Ovary (tissue), 3 donors: ENCODE measurements around the gene CAPZB.

Experiments
- POLR2A ChIP-seq: fragments of 450-650 bp; IDR thresholded peaks from one replicate; pipeline ENCODE4 v1.6.1; 2017; ENCODE audit warnings: antibody characterized with exemption, mild to moderate bottlenecking, moderate library complexity
- TF ChIP-seq, protein P1 (sequence below), 3 donors: fragments of 450-650 bp in 2 of 3; fragments of 200-600 bp in 1 of 3; IDR thresholded peaks; one replicate each; pipeline versions ENCODE4 v1.5.1 to v1.8.0; 2016 to 2022; ENCODE audit warnings: antibody characterized with exemption in 3 of 3, mild to moderate bottlenecking in 1 of 3
- donor health status: DM: no; HTN: no; CAD: no.

DNA sequence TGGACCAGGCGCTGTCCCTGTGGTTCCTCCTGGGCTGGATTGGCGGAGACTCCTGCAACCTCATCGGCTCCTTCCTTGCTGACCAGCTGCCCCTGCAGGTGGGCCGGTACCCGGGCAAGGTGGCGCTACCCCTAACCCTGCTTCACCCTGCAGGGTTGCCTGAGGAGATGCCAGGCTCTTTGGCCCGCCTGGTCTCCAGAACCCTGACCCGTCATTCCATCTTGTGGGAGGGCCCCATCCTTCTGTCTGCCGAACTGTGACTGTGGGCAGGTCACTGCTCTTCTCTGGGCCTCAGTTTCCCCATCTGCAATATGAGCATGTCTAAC is 160.7 kb downstream of the CAPZB start:
- no peak for TF ChIP-seq POLR2A
- TF ChIP-seq, protein P1, sequence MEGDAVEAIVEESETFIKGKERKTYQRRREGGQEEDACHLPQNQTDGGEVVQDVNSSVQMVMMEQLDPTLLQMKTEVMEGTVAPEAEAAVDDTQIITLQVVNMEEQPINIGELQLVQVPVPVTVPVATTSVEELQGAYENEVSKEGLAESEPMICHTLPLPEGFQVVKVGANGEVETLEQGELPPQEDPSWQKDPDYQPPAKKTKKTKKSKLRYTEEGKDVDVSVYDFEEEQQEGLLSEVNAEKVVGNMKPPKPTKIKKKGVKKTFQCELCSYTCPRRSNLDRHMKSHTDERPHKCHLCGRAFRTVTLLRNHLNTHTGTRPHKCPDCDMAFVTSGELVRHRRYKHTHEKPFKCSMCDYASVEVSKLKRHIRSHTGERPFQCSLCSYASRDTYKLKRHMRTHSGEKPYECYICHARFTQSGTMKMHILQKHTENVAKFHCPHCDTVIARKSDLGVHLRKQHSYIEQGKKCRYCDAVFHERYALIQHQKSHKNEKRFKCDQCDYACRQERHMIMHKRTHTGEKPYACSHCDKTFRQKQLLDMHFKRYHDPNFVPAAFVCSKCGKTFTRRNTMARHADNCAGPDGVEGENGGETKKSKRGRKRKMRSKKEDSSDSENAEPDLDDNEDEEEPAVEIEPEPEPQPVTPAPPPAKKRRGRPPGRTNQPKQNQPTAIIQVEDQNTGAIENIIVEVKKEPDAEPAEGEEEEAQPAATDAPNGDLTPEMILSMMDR (IDR thresholded peaks at IDR 0.05): no peak
